Measurements from ENCODE around the gene DCAF4L1.

GRCh38 chr4:41943506-41943905, 38.0 kb upstream of the DCAF4L1 start:
- TF ChIP-seq, protein P1, sequence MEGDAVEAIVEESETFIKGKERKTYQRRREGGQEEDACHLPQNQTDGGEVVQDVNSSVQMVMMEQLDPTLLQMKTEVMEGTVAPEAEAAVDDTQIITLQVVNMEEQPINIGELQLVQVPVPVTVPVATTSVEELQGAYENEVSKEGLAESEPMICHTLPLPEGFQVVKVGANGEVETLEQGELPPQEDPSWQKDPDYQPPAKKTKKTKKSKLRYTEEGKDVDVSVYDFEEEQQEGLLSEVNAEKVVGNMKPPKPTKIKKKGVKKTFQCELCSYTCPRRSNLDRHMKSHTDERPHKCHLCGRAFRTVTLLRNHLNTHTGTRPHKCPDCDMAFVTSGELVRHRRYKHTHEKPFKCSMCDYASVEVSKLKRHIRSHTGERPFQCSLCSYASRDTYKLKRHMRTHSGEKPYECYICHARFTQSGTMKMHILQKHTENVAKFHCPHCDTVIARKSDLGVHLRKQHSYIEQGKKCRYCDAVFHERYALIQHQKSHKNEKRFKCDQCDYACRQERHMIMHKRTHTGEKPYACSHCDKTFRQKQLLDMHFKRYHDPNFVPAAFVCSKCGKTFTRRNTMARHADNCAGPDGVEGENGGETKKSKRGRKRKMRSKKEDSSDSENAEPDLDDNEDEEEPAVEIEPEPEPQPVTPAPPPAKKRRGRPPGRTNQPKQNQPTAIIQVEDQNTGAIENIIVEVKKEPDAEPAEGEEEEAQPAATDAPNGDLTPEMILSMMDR (IDR thresholded peaks at IDR 0.05) = no peak
- TF ChIP-seq EP300 (IDR thresholded peaks at IDR 0.05) = no peak

Data from tibial nerve (tissue), 4 donors.